HepG2 (cell line): ENCODE results near the gene OR6S1. TPM values are rescaled to one million over a fixed set of nuclear protein-coding genes. Genes with fewer than 3 reads are reported as not detected.
A peak's percentile ranks its signal among the peaks of the same experiment; 100 is the strongest.

ENCODE experiments used
- CEBPB ChIP-seq: IDR thresholded peaks from 2 replicates; pipeline ENCODE4 v1.6.1; 2011; ENCODE audit warnings: low read depth, low read length, improper control_type of control experiment, borderline replicate concordance
- ELK4 ChIP-seq: sonication (generic); formaldehyde crosslinking; IDR thresholded peaks from 2 replicates; pipeline ENCODE4 v1.9.0; 2021; ENCODE audit warnings: missing genetic modification reagents, borderline replicate concordance
- ERF ChIP-seq: IDR thresholded peaks from 2 replicates; pipeline ENCODE4 v1.6.1; 2018; ENCODE audit warnings: missing biosample characterization, missing genetic modification reagents
- GATAD1 ChIP-seq: IDR thresholded peaks from 2 replicates; pipeline ENCODE4 v1.6.1; 2016; ENCODE audit warnings: missing genetic modification reagents, missing compliant biosample characterization
- MBNL3 ChIP-seq: fragments of 250-450 bp; sonication (Bioruptor Pico); conservative IDR thresholded peaks from 2 replicates; pipeline ENCODE4 v1.8.0; 2022; ENCODE audit warnings: mild to moderate bottlenecking, inconsistent platforms
- MED13 ChIP-seq: sonication (generic); formaldehyde crosslinking; IDR thresholded peaks from 2 replicates; pipeline ENCODE4 v1.5.0; 2020; ENCODE audit warnings: missing genetic modification reagents
- NR2F1 ChIP-seq, 2 experiments: fragments of 450-650 bp in 1 of 2; formaldehyde crosslinking in 1 of 2; IDR thresholded peaks; 2 replicates each; pipeline versions ENCODE4 v1.5.0 to v1.6.1; 2016 to 2020; ENCODE audit warnings: mild to moderate bottlenecking in 1 of 2, missing compliant biosample characterization in 1 of 2, missing genetic modification reagents in 1 of 2, moderate library complexity in 1 of 2
- SMC3 ChIP-seq: IDR thresholded peaks from 2 replicates; pipeline ENCODE4 v1.6.1; 2011; ENCODE audit warnings: low read length, improper control_type of control experiment
- SRSF4 ChIP-seq: fragments of 200-400 bp; formaldehyde crosslinking; IDR thresholded peaks from one replicate; pipeline ENCODE4 v1.6.1; 2018; ENCODE audit warnings: mild to moderate bottlenecking, low read depth, low read length, moderate library complexity; ENCODE audit not compliant: poor library complexity, severe bottlenecking
- TCF7 ChIP-seq: sonication (generic); IDR thresholded peaks from 2 replicates; pipeline ENCODE4 v1.6.1; 2016; ENCODE audit warnings: antibody characterized with exemption, low read depth
- TMF1 ChIP-seq: sonication (generic); formaldehyde crosslinking; IDR thresholded peaks from 2 replicates; pipeline ENCODE4 v1.8.1; 2022; ENCODE audit warnings: low read depth, missing genetic modification reagents
- TOPORS ChIP-seq: sonication (generic); formaldehyde crosslinking; IDR thresholded peaks from 2 replicates; pipeline ENCODE4 v1.8.0; 2023; ENCODE audit warnings: mild to moderate bottlenecking, missing genetic modification reagents
- ZNF12 ChIP-seq: sonication (generic); formaldehyde crosslinking; IDR thresholded peaks from 2 replicates; pipeline ENCODE4 v1.5.0; 2020; ENCODE audit warnings: missing genetic modification reagents
- ZNF18 ChIP-seq: sonication (generic); formaldehyde crosslinking; IDR thresholded peaks from 2 replicates; pipeline ENCODE4 v1.8.0; 2022; ENCODE audit warnings: mild to moderate bottlenecking, missing genetic modification reagents; ENCODE audit not compliant: insufficient replicate concordance
- ZNF253 ChIP-seq: sonication (generic); formaldehyde crosslinking; IDR thresholded peaks from 2 replicates; pipeline ENCODE4 v1.8.0; 2022; ENCODE audit warnings: mild to moderate bottlenecking, missing genetic modification reagents, borderline replicate concordance
- ZNF281 ChIP-seq: sonication (generic); formaldehyde crosslinking; IDR thresholded peaks from 2 replicates; pipeline ENCODE4 v1.4.0; 2020; ENCODE audit warnings: missing genetic modification reagents, borderline replicate concordance
- ZNF34 ChIP-seq: sonication (generic); formaldehyde crosslinking; IDR thresholded peaks from 2 replicates; pipeline ENCODE4 v1.4.0; 2020; ENCODE audit warnings: mild to moderate bottlenecking, missing genetic modification reagents, borderline replicate concordance
- ZNF503 ChIP-seq: sonication (generic); formaldehyde crosslinking; IDR thresholded peaks from 2 replicates; pipeline ENCODE4 v1.4.0; 2020; ENCODE audit warnings: missing genetic modification reagents
- ZNF513 ChIP-seq: sonication (generic); formaldehyde crosslinking; conservative IDR thresholded peaks from 2 replicates; pipeline ENCODE4 v1.5.0; 2020; ENCODE audit warnings: missing genetic modification reagents
- ZNF652 ChIP-seq: IDR thresholded peaks from 2 replicates; pipeline ENCODE4 v1.6.1; 2016; ENCODE audit warnings: low read depth, borderline replicate concordance
- ZNF775 ChIP-seq: sonication (generic); formaldehyde crosslinking; IDR thresholded peaks from 2 replicates; pipeline ENCODE4 v1.4.0; 2020; ENCODE audit warnings: missing genetic modification reagents, mild to moderate bottlenecking, moderate library complexity, borderline replicate concordance
- polyA plus RNA-seq, 8 experiments: library from polyadenylated mRNA; depleted of rRNA in 3 of 8; stranded (reverse) in 7 of 8; unstranded in 1 of 8; fragments of >200 nt; fragmentation: Illumina TruSeq in 4 of 8; extraction: Trizol in 4 of 8; gene quantifications; 2 replicates each; pipeline versions ENCODE4 v1.2.1 to v1.2.3, GENCODE V29; 2011 to 2016; ENCODE audit warnings: low read depth in 4 of 8, missing spikeins in 1 of 8, mixed read lengths in 1 of 8; ENCODE audit not compliant: insufficient read depth in 1 of 8
- total RNA-seq, 5 experiments: library from RNA; depleted of rRNA; stranded (reverse); fragments of >200 nt; fragmentation: Illumina TruSeq; extraction: Trizol; gene quantifications; 2 replicates each; pipeline ENCODE4 v1.2.3, GENCODE V29; 2016; ENCODE audit warnings: low read depth in 1 of 5

Gene OR6S1
- total and polyA plus RNA-seq, 2 of the 13 experiments (the other 11 are each of a cell fraction or from before 2014, with no cell fraction given), result 0.09 TPM; not detected in 1

GRCh38 chr14:20688167-20688839 is 46.8 kb upstream of the OR6S1 start, which contains the start of gene ANG (continued):
- TF ChIP-seq ERF (no peak), GATAD1 (CRISPR knock-in tag) (no peak), ZNF253 (CRISPR knock-in tag) (no peak), ZNF775 (CRISPR knock-in tag) (no peak), TOPORS (CRISPR knock-in tag) (no peak), MED13 (CRISPR knock-in tag) (no peak), SMC3 (no peak), ZNF503 (CRISPR knock-in tag) (no peak), NR2F1 (CRISPR knock-in tag; IDR thresholded peaks at IDR 0.05) (no peak), CEBPB (no peak), ZNF281 (CRISPR knock-in tag) (peak; percentile 89), ZNF18 (no peak), TMF1 (CRISPR knock-in tag) (no peak), ZNF513 (CRISPR knock-in tag) (no peak), TCF7 (0 out of 2 replicates have a peak, but pooled peaks have one; percentile 30), ZNF34 (CRISPR knock-in tag) (no peak), ZNF652 (CRISPR knock-in tag) (0 out of 2 replicates have a peak, but pooled peaks have one; percentile 7), SRSF4 (no peak), ZNF12 (CRISPR knock-in tag) (no peak), ELK4 (CRISPR knock-in tag) (no peak), MBNL3 (CRISPR knock-in tag) (no peak)
